ENCODE measurements around the gene JAKMIP2. TPM values are rescaled to one million over a fixed set of nuclear protein-coding genes. Genes with fewer than 3 reads are reported as not detected.

Gene JAKMIP2
- total and polyA plus RNA-seq, 10 donors, result 0.09 to 2.4 (median 1.5) TPM

- no peak for DNase-seq
- TF ChIP-seq POLR2A (IDR thresholded peaks at IDR 0.05), result no peak
- no peak for TF ChIP-seq POLR2AphosphoS5 (IDR thresholded peaks at IDR 0.05)
- TF ChIP-seq, protein P1, sequence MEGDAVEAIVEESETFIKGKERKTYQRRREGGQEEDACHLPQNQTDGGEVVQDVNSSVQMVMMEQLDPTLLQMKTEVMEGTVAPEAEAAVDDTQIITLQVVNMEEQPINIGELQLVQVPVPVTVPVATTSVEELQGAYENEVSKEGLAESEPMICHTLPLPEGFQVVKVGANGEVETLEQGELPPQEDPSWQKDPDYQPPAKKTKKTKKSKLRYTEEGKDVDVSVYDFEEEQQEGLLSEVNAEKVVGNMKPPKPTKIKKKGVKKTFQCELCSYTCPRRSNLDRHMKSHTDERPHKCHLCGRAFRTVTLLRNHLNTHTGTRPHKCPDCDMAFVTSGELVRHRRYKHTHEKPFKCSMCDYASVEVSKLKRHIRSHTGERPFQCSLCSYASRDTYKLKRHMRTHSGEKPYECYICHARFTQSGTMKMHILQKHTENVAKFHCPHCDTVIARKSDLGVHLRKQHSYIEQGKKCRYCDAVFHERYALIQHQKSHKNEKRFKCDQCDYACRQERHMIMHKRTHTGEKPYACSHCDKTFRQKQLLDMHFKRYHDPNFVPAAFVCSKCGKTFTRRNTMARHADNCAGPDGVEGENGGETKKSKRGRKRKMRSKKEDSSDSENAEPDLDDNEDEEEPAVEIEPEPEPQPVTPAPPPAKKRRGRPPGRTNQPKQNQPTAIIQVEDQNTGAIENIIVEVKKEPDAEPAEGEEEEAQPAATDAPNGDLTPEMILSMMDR (IDR thresholded peaks at IDR 0.05 in 8 of 11, conservative IDR thresholded peaks at IDR 0.05 in 3 of 11), result no peak
- Histone ChIP-seq H3K4me3 (no peak overlapping the region), H3K36me3 (no peaks in the 10 kb centered on the region), H3K27ac (no peak overlapping the region), H3K27me3 (replicated peaks in 1 of 7) (no peaks in the 10 kb centered on the region), H3K9me3 (no peaks in the 10 kb centered on the region), H3K4me1 (no peaks in the 10 kb centered on the region)
- 73 to 93% (median 80%) methylated on average over 1 of the region's 1 CpG for WGBS, 5 donors
- intact Hi-C loops (cut with DNase I; ENCODE audit: low total_unique reads), result no loop called here
Observed at GRCh38 chr5:147753765-147754164, 28.8 kb downstream of the JAKMIP2 start.

DNA sequence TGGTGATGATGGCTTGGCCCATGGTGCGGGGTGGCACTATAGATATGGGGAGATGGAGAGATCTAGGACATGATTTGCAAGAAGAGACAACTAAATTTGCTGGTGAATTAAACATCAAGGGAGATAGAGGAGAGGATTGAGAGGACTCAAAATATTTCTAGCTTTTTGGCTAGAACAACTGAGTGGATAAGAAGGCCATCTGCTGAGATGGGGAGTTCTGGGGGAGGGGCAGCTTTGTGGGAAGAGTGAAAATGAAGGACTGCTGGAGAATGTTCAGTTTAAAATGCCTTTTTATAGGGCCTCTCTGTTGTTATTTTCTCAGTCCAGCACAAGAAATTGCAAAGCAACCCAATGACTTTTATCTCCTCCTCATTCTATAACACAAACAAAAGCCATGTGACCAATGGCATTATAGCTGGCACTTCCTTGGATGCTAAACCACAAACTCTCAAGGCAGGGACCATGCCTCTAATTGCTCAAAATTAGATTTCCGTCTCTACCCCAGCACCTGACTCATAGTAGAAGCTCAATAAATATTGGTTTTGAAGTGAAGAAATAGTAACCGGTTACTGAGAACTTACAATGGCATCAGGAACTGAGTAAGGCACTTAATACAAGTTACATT lies 29.8 kb downstream of the JAKMIP2 start:
- H3K36me3 ChIP-seq, result no peaks in the 10 kb centered on the region
- H3K9me3 ChIP-seq, result no peaks in the 10 kb centered on the region
- no peaks in the 10 kb centered on the region for H3K27me3 ChIP-seq (replicated peaks in 1 of 7)
- H3K4me1 ChIP-seq, result no peaks in the 10 kb centered on the region
- TF ChIP-seq POLR2AphosphoS5 (IDR thresholded peaks at IDR 0.05), result no peak
- TF ChIP-seq POLR2A (IDR thresholded peaks at IDR 0.05), result no peak
- TF ChIP-seq, protein P1 (IDR thresholded peaks at IDR 0.05 in 8 of 11, conservative IDR thresholded peaks at IDR 0.05 in 3 of 11), result no peak
- no peak for DNase-seq
- 80 to 92% (median 85%) methylated on average over 3 of the region's 3 CpGs for WGBS, 5 donors
- no peak overlapping the region for H3K4me3 ChIP-seq
- no peak overlapping the region for H3K27ac ChIP-seq
- intact Hi-C loops (cut with DNase I; ENCODE audit: low total_unique reads), result no loop called here

GRCh38 chr5:147752033-147752432 lies 30.5 kb downstream of the JAKMIP2 start:
- TF ChIP-seq POLR2A (IDR thresholded peaks at IDR 0.05) (no peak), POLR2AphosphoS5 (IDR thresholded peaks at IDR 0.05) (no peak)
- TF ChIP-seq, protein P1 (IDR thresholded peaks at IDR 0.05 in 8 of 11, conservative IDR thresholded peaks at IDR 0.05 in 3 of 11), result no peak
- no peaks in the 10 kb centered on the region for H3K4me1 ChIP-seq
- DNase-seq, result no peak
- H3K27me3 ChIP-seq (replicated peaks in 1 of 7), result no peaks in the 10 kb centered on the region
- intact Hi-C loops (cut with DNase I; ENCODE audit: low total_unique reads), result no loop called here
- WGBS, 5 donors, result 53 to 88% (median 65%) methylated on average over 2 of the region's 2 CpGs
- no peaks in the 10 kb centered on the region for H3K9me3 ChIP-seq
- H3K4me3 ChIP-seq, result no peak overlapping the region
- no peak overlapping the region for H3K27ac ChIP-seq
- no peaks in the 10 kb centered on the region for H3K36me3 ChIP-seq

- H3K27me3 ChIP-seq (replicated peaks in 1 of 7), result no peaks in the 10 kb centered on the region
- WGBS, 5 donors, result 80 to 89% (median 87%) methylated on average over 13 of the region's 13 CpGs
- H3K36me3 ChIP-seq, result no peaks in the 10 kb centered on the region
- TF ChIP-seq POLR2AphosphoS5 (IDR thresholded peaks at IDR 0.05), result no peak
- no peak for TF ChIP-seq POLR2A (IDR thresholded peaks at IDR 0.05)
- TF ChIP-seq, protein P1 (IDR thresholded peaks at IDR 0.05 in 8 of 11, conservative IDR thresholded peaks at IDR 0.05 in 3 of 11), result no peak
- no peak for DNase-seq
- no peaks in the 10 kb centered on the region for H3K9me3 ChIP-seq
- H3K4me1 ChIP-seq, result no peaks in the 10 kb centered on the region
- no peak overlapping the region for H3K27ac ChIP-seq
- intact Hi-C loops (cut with DNase I; ENCODE audit: low total_unique reads), result no loop called here
- H3K4me3 ChIP-seq, result no peak overlapping the region
Observed at GRCh38 chr5:147751156-147751830, 31.2 kb downstream of the JAKMIP2 start.

Data from spleen (tissue), 11 donors.